Lower leg skin (tissue), 3 donors: ENCODE measurements around the gene YPEL3.

Experiments used
- CTCF ChIP-seq, 3 donors: fragments of 450-650 bp; IDR thresholded peaks; one replicate each; pipeline ENCODE4 v1.5.1; 2016; ENCODE audit warnings: antibody characterized with exemption in 3 of 3, mild to moderate bottlenecking in 3 of 3, moderate library complexity in 2 of 3
- POLR2A ChIP-seq, 2 donors: fragments of 450-650 bp; IDR thresholded peaks; one replicate each; pipeline ENCODE4 v1.6.1; 2016 to 2017; ENCODE audit warnings: antibody characterized with exemption in 2 of 2, mild to moderate bottlenecking in 1 of 2, moderate library complexity in 1 of 2

GRCh38 chr16:30143347-30143702 is 47.3 kb upstream of the YPEL3 start:
- no peak for TF ChIP-seq CTCF (IDR thresholded peaks at IDR 0.05)
- no peak for TF ChIP-seq POLR2A (IDR thresholded peaks at IDR 0.05)
